Trophoblast cell (in vitro differentiated cells and primary cell): Measurements from ENCODE around the gene TOP3A.

Experiments
- DNase-seq, 2 donors: peaks; one replicate each; pipeline ENCODE4 v3.0.0-alpha.2; 2016
- H2AFZ ChIP-seq: 2 replicates; pipeline ENCODE4 v1.6.1; 2013; ENCODE audit warnings: low read length, moderate library complexity, mild to moderate bottlenecking; ENCODE audit not compliant: insufficient read depth, poor library complexity
- H2AK5ac ChIP-seq: 2 replicates; pipeline ENCODE4 v1.6.1; 2013; ENCODE audit warnings: mild to moderate bottlenecking, low read length
- H2BK120ac ChIP-seq: 2 replicates; pipeline ENCODE4 v1.6.1; 2013; ENCODE audit warnings: low read length, mild to moderate bottlenecking, moderate library complexity; ENCODE audit not compliant: insufficient read depth, poor library complexity
- H2BK12ac ChIP-seq: 2 replicates; pipeline ENCODE4 v1.6.1; 2013; ENCODE audit warnings: mild to moderate bottlenecking, low read length, moderate library complexity
- H2BK5ac ChIP-seq: 2 replicates; pipeline ENCODE4 v1.6.1; 2013; ENCODE audit warnings: low read length, low read depth, moderate library complexity, mild to moderate bottlenecking; ENCODE audit not compliant: poor library complexity
- H3K14ac ChIP-seq: 2 replicates; pipeline ENCODE4 v1.6.1; 2013; ENCODE audit warnings: mild to moderate bottlenecking, low read length
- H3K18ac ChIP-seq: 2 replicates; pipeline ENCODE4 v1.6.1; 2013; ENCODE audit warnings: mild to moderate bottlenecking, low read length
- H3K23ac ChIP-seq: 2 replicates; pipeline ENCODE4 v1.6.1; 2013; ENCODE audit warnings: low read length
- H3K27ac ChIP-seq: 2 replicates; pipeline ENCODE4 v1.5.1; 2013; ENCODE audit warnings: low read depth, mild to moderate bottlenecking, inconsistent platforms, low read length, moderate library complexity
- H3K27me3 ChIP-seq: 2 replicates; pipeline ENCODE4 v1.6.1; 2013; ENCODE audit warnings: inconsistent platforms, mild to moderate bottlenecking, low read length, moderate library complexity; ENCODE audit not compliant: insufficient read depth
- H3K36me3 ChIP-seq, 2 experiments: 1 replicate in 1 of 2; 2 replicates in 1 of 2; pipeline ENCODE4 v1.6.1; 2013; ENCODE audit warnings: low read length in 2 of 2, mild to moderate bottlenecking in 2 of 2, moderate library complexity in 1 of 2; ENCODE audit not compliant: insufficient read depth in 2 of 2, control insufficient read depth in 1 of 2
- H3K4ac ChIP-seq: 2 replicates; pipeline ENCODE4 v1.6.1; 2013; ENCODE audit warnings: low read depth, mild to moderate bottlenecking, low read length, moderate library complexity
- H3K4me1 ChIP-seq, 2 experiments: 1 replicate in 1 of 2; 2 replicates in 1 of 2; pipeline ENCODE4 v1.6.1; 2013; ENCODE audit warnings: low read length in 2 of 2, mild to moderate bottlenecking in 2 of 2, moderate library complexity in 1 of 2; ENCODE audit not compliant: insufficient read depth in 2 of 2, control insufficient read depth in 1 of 2
- H3K4me2 ChIP-seq: 2 replicates; pipeline ENCODE4 v1.6.1; 2013; ENCODE audit warnings: inconsistent platforms, mild to moderate bottlenecking, low read length, moderate library complexity
- H3K4me3 ChIP-seq: 2 replicates; pipeline ENCODE4 v1.5.1; 2013; ENCODE audit warnings: mild to moderate bottlenecking, low read depth, low read length, inconsistent platforms
- H3K79me1 ChIP-seq: one replicate; pipeline ENCODE4 v1.6.1; 2013; ENCODE audit warnings: low read length
- H3K79me2 ChIP-seq: 2 replicates; pipeline ENCODE4 v1.6.1; 2013; ENCODE audit warnings: low read length, mild to moderate bottlenecking; ENCODE audit not compliant: control insufficient read depth, insufficient read depth, poor library complexity
- H3K9ac ChIP-seq: 2 replicates; pipeline ENCODE4 v1.6.1; 2013; ENCODE audit warnings: mild to moderate bottlenecking, low read length
- H3K9me3 ChIP-seq: 2 replicates; pipeline ENCODE4 v1.6.1; 2013; ENCODE audit warnings: low read depth, mild to moderate bottlenecking, control low read depth, inconsistent platforms, low read length; ENCODE audit not compliant: insufficient read depth
- H4K12ac ChIP-seq: 2 replicates; pipeline ENCODE4 v1.6.1; 2013; ENCODE audit warnings: low read depth, mild to moderate bottlenecking, low read length, moderate library complexity
- H4K8ac ChIP-seq: 2 replicates; pipeline ENCODE4 v1.6.1; 2013; ENCODE audit warnings: low read depth, mild to moderate bottlenecking, low read length, moderate library complexity
- H4K91ac ChIP-seq: one replicate; pipeline ENCODE4 v1.6.1; 2013; ENCODE audit warnings: low read depth, mild to moderate bottlenecking, low read length, moderate library complexity
- WGBS: extraction: QIAGEN DNeasy Blood & Tissue Kit; methylation state at CpG from one replicate; pipeline ENCODE4 v1.1.7; 2013; ENCODE audit warnings: missing lambda C conversion rate; ENCODE audit not compliant: insufficient read length, insufficient coverage; ENCODE audit errors: extremely low coverage; 5-methylcytosine and 5-hydroxymethylcytosine counted together

TOP3A gene

GRCh38 chr17:18254888-18255649 is 59.7 kb downstream of the TOP3A start:
- Histone ChIP-seq H3K27me3 (no peaks in the 10 kb centered on the region), H4K91ac (no peak overlapping the region), H4K12ac (no peak overlapping the region), H2AK5ac (no peak overlapping the region), H3K36me3 (peaks cover 64 to 65% of the 10 kb centered on the region in 2 experiments), H3K9ac (no peak overlapping the region), H2BK5ac (no peak overlapping the region), H3K9me3 (no peaks in the 10 kb centered on the region), H3K4me2 (no peak overlapping the region), H3K79me2 (peaks cover 12% of the 10 kb centered on the region), H3K27ac (no peak overlapping the region), H4K8ac (no peak overlapping the region), H3K4me3 (no peak overlapping the region), H3K4me1 (peaks cover 20% of the 10 kb centered on the region in 2 experiments), H3K14ac (no peak overlapping the region), H2AFZ (no peak overlapping the region), H2BK120ac (no peak overlapping the region), H2BK12ac (no peak overlapping the region), H3K4ac (no peak overlapping the region), H3K79me1 (peaks cover 9% of the 10 kb centered on the region), H3K23ac (no peak overlapping the region), H3K18ac (no peak overlapping the region)
- WGBS, result no CpG with 5 or more reads among the region's 8 CpGs
- DNase-seq, result peak in 1 of 2 donors; percentile 5

- Histone ChIP-seq H3K27ac (no peak overlapping the region), H4K91ac (no peak overlapping the region), H2BK120ac (no peak overlapping the region), H3K23ac (no peak overlapping the region), H2BK5ac (no peak overlapping the region), H3K4me3 (no peak overlapping the region), H3K36me3 (peaks cover 67% of the 10 kb centered on the region in 2 experiments), H3K4ac (no peak overlapping the region), H3K4me2 (no peak overlapping the region), H4K8ac (no peak overlapping the region), H3K4me1 (peaks cover 14% of the 10 kb centered on the region in 2 experiments), H4K12ac (no peak overlapping the region), H3K18ac (no peak overlapping the region), H2AK5ac (no peak overlapping the region), H3K27me3 (no peaks in the 10 kb centered on the region), H3K14ac (no peak overlapping the region), H3K79me2 (peaks cover 12% of the 10 kb centered on the region), H2BK12ac (no peak overlapping the region), H3K9ac (no peak overlapping the region), H3K79me1 (peaks cover 9% of the 10 kb centered on the region), H2AFZ (no peak overlapping the region), H3K9me3 (no peaks in the 10 kb centered on the region)
- DNase-seq, result no peak
- no CpG with 5 or more reads among the region's 27 CpGs for WGBS
Measured at GRCh38 chr17:18253947-18254821, 60.6 kb downstream of the TOP3A start.

- H2BK120ac ChIP-seq, result no peak overlapping the region
- DNase-seq, result no peak
- H3K18ac ChIP-seq, result no peak overlapping the region
- H4K8ac ChIP-seq, result no peak overlapping the region
- H3K4ac ChIP-seq, result no peak overlapping the region
- H3K4me3 ChIP-seq, result no peak overlapping the region
- peaks cover 10% of the 10 kb centered on the region in 2 experiments for H3K4me1 ChIP-seq
- peaks cover 75 to 76% of the 10 kb centered on the region in 2 experiments for H3K36me3 ChIP-seq
- no peak overlapping the region for H3K14ac ChIP-seq
- H3K27me3 ChIP-seq, result no peaks in the 10 kb centered on the region
- no peak overlapping the region for H4K12ac ChIP-seq
- H4K91ac ChIP-seq, result no peak overlapping the region
- WGBS, result no CpG with 5 or more reads among the region's 16 CpGs
- H2AFZ ChIP-seq, result no peak overlapping the region
- H2BK5ac ChIP-seq, result no peak overlapping the region
- peaks cover 7% of the 10 kb centered on the region for H3K79me1 ChIP-seq
- no peak overlapping the region for H3K23ac ChIP-seq
- no peak overlapping the region for H3K9ac ChIP-seq
- no peak overlapping the region for H3K4me2 ChIP-seq
- peaks cover 10% of the 10 kb centered on the region for H3K79me2 ChIP-seq
- H3K27ac ChIP-seq, result no peak overlapping the region
- no peak overlapping the region for H2AK5ac ChIP-seq
- H3K9me3 ChIP-seq, result no peaks in the 10 kb centered on the region
- H2BK12ac ChIP-seq, result no peak overlapping the region
Measured at GRCh38 chr17:18253187-18253884, 61.5 kb downstream of the TOP3A start.

GRCh38 chr17:18252160-18252559 is 62.6 kb downstream of the TOP3A start:
- H3K9ac ChIP-seq, result no peak overlapping the region
- no peak overlapping the region for H4K91ac ChIP-seq
- no peak overlapping the region for H2BK120ac ChIP-seq
- H3K4ac ChIP-seq, result no peak overlapping the region
- peaks cover 86 to 87% of the 10 kb centered on the region in 2 experiments for H3K36me3 ChIP-seq
- no peak overlapping the region for H3K18ac ChIP-seq
- no peak overlapping the region for H3K23ac ChIP-seq
- no peak overlapping the region for H2AFZ ChIP-seq
- DNase-seq, result no peak
- no peak overlapping the region for H2BK12ac ChIP-seq
- H4K8ac ChIP-seq, result no peak overlapping the region
- H3K4me2 ChIP-seq, result no peak overlapping the region
- H2AK5ac ChIP-seq, result no peak overlapping the region
- no peaks in the 10 kb centered on the region for H3K79me2 ChIP-seq
- no peaks in the 10 kb centered on the region for H3K9me3 ChIP-seq
- peaks cover 5% of the 10 kb centered on the region in 2 experiments for H3K4me1 ChIP-seq
- H3K27me3 ChIP-seq, result no peaks in the 10 kb centered on the region
- H3K27ac ChIP-seq, result no peak overlapping the region
- no peaks in the 10 kb centered on the region for H3K79me1 ChIP-seq
- WGBS, result no CpG with 5 or more reads among the region's 5 CpGs
- H3K4me3 ChIP-seq, result no peak overlapping the region
- H4K12ac ChIP-seq, result no peak overlapping the region
- no peak overlapping the region for H3K14ac ChIP-seq
- no peak overlapping the region for H2BK5ac ChIP-seq
